HG02973 (cell line): ENCODE results near the gene CTNNA3.

Experiments used
- ATAC-seq: cut with Tn5 transposase; IDR thresholded peaks from one replicate; pipeline ENCODE4 v1.9.1; 2021; ENCODE audit warnings: moderate library complexity; ENCODE audit not compliant: unreplicated experiment

CTNNA3 gene

DNA sequence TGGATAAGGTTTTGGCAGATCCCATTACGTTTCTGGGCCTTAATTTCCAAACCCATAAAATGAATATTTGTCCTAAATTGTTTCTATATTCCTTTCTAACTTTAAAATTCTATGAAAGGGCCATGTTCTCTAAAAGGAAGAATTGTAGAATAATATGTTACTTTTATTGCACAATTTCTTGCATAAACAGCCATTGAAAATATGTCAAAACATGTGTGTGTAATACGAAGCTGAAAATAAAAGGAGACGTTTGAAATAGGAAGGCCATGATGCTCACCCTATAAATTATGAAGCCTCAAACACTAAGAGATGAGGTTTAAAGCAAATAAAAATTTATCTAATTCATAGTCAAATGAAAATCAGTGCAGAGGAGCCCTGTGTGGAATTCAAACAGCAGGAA lies 915.2 kb downstream of the CTNNA3 start:
- ATAC-seq, result no peak

DNA sequence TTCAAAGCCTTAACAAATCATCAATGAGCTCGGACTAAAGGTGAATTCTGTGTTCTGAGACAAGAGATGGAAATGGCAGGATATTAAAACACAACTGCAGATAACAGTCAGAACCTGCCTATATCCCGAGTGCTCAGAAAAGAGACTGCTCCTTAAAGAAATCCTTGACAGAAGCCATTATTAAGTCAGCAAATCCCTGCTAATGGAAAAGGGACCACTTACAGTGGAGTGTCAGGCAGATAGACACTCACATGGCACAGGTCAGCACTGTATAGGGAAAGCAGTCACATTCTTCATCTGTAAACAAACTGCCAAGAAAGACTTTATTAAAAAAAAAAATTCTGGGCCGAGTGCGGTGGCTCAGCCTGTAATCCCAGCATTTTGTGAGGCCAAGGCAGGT lies 917.6 kb downstream of the CTNNA3 start:
- no peak for ATAC-seq

DNA sequence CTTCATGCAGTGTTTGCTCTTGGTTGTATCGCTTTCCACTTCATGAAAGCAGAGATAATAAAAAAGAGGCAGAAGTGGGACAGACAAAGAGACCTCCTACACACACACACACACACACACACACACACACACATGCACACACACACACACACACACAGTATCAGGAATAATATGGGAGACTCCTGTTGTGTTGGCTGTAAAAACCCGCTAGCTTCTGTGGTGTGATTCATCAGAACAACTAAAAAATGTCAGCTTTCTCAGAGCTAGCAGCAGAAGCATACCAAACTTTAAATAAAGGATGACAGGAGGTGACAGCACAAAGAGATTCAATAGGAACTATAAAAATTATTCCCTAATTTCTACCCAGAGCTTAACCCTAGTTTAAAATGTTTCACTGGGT lies 918.3 kb downstream of the CTNNA3 start:
- ATAC-seq, result no peak

DNA sequence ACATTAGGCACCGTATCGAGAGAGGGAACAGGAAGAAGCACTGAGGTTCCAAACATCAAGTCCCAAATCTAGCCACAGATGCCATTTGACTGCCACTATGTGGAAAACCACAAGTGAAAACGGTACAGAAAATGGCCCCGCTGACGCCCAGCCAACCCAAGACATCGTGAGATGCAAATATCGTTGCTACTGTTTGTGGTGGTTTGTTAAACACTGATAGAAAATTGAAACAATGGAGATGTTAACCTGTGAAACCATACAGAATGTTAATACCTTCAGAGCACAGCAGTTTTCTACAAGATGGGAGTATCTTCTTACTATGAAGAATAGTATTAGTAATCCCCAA lies 922.5 kb downstream of the CTNNA3 start:
- ATAC-seq, result no peak

DNA sequence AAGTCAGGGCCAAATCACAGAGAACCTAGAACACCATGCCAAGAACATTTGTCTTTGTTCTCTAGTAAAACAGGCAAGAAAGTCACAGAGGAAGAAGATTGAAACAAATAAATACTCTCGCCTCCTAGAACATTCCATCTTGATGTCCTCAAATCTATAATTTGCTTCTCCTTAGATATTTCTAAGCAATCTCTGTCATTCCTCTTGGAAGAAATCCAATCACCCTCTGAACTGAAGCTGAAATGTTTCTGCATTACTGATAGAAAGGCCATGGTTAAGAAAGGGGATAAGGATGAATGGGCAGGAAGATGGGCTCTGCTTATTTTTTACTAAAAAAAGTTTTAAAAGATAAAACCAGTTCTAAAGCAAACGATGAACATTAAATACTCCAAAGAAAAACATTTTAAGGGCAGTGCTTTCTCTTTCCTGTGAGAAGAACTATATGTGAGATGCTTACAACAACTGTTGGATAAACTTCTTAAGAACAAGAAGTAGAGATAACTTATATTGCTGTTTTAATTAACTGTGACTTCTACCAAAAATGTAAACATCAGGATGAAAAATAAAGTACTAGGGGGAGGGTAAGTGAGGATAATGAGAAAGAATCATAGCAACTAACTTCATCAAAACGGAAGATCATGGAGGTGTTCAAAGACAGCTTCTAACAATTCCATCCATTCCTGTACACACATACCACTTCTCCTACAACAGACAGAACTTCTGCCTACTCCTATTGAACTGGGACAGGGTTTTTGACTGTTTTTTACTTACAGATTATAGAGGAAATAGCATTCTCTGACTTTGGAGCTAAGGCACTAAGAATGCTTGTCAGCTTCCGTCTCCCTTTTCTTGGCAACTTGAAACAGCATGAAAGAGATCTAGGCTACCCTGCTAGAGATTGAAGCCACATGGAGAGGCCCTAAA lies 923.2 kb downstream of the CTNNA3 start:
- no peak for ATAC-seq

DNA sequence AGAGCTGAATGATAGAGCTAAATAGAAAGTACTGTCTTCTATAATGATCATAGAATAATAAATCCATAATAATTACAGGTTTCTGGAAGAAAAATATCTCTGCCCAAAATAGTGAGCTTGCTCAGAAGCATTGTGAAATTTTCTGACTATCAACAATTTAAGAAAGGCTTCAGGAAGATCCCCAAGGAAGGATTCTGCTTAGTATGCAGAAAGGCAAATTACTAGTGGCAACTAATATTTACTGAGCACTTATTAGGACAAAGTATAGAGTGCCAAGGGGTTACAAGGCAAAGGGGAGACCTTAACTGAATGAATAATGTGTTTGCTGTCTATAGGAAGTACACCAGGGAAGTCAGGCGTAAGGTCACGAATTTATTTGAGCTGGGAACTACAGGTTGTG lies 928.3 kb downstream of the CTNNA3 start:
- no peak for ATAC-seq

DNA sequence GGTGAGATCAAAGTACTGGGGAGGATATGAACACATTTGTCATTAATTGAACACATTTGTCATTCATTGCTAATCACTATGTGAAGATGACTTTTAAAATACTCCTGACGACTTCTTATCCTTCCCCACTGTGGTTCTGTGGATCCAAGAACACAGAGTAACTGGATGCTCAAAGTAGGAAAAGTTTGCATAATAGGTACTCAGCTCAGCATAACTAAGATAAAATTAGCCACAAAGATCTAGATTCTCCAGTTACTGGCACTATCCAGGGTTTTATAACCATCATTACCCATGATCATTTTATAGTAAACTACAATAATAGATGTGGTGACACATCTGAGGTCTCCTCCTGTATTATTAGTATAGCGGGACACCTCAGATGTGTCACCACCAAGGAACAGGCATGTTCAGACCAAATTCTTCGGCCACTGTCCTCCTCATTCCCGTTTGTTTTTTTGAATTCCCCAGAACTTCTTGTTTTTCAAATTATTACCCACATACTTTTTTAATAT lies 933.7 kb downstream of the CTNNA3 start:
- no peak for ATAC-seq

DNA sequence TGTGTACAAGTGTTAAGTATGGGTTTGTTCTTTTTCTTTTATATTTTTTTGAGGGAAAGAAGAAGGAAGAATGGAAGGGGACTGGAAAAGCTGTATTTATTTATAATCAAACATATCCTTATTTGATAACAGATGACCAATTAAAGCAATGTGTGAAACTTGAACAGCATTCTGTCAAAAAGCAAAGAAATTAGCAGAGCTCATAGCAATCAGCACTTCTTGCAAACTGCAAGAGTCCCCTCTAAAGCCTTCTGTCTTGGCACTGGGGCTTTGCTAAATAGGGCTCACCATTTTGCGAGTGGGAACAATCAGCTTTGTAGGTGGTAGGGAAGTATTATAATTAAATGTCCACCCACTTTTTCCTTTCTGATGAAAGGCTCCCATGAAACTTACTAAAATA lies 935.1 kb downstream of the CTNNA3 start:
- ATAC-seq, result no peak

DNA sequence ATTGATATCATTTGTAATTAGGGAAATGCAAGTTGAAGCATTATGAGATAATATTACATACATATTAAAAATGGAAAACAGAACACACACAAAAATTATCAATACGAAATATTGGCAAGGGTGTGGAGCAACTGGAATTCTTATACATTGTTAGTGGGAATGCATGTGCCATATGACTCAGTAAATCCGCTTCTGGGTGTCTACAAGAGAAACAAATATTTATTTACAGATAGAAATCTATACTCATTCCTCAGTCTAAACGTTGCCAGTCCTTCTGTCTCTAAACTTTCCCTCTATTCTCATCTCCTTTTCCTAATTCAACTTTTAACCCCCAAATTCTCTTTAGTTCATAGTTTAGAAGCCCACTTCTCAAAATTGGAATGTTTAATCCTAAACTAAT lies 940.5 kb downstream of the CTNNA3 start:
- ATAC-seq, result no peak

DNA sequence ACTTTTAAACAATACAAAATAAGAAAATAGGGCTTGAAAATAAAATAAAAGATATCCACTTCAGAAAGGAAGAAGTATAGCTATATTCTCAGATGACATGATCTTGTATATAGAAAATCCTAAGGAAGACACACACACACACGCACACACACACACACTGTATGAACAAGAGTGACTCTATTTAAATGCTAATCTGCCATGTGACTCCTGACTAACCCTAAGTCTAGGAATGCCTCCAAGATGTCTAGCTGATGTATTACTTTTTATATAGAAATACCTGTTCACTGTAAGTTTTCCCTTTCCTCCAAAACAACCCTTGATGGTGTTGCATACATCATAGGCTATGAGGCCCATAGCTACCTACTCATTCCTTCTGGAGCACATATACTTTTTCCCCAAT lies 943.3 kb downstream of the CTNNA3 start:
- no peak for ATAC-seq

DNA sequence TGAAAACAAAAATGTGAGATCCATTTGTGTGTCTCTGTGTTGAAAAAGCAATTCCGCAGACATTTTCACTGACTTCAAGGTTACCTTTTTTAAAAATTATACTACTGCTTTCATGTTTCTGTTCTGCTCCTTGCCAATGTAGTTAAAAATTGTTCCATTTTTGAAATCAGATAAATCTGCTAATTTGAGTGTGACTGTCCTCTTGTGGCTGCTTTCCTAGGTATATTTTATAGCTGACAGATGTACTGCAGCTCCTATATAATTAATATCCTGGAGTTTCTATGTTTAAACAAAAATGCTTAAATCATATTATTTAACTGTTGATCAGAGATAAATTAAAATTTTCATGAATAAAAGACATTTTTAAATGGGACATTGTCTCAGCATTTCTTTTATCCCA lies 947.8 kb downstream of the CTNNA3 start:
- ATAC-seq, result no peak

DNA sequence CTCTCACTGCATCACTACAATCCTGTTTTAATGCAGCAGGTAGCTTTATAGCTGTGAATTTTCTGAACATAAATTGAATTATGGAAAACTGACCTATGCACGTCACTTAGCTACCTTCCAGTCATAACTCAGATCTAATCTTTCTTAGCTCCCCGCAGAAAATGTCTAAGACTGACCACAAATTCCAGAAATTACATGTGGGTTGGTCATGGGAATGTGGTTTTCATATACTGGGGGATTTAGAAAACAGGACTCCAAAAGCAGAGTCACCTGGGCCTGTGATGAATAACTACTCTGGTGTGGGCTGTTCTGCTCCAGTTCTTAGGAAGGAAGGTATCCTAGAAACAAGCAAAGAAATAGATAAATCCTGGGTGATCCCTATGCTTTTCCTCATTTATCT lies 948.5 kb downstream of the CTNNA3 start:
- ATAC-seq, result no peak

DNA sequence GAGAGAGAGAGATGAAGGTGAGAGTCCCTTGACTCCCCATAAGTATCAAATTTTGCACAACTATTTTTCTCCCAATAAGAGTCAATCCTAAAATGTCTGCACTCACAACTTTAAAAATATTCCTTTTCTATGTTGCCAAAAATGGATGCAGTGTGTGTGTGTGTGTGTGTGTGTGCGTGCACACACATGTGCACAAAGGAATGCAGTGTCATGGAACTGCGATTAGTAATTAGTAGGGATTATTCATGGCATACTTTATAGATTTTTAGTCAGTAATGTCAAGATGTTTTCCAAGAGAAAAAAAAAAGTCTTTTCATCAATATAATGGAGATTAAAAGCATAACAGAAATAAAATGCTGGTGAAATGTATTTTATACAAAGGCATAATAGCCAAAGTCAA lies 949.3 kb downstream of the CTNNA3 start:
- ATAC-seq, result no peak

DNA sequence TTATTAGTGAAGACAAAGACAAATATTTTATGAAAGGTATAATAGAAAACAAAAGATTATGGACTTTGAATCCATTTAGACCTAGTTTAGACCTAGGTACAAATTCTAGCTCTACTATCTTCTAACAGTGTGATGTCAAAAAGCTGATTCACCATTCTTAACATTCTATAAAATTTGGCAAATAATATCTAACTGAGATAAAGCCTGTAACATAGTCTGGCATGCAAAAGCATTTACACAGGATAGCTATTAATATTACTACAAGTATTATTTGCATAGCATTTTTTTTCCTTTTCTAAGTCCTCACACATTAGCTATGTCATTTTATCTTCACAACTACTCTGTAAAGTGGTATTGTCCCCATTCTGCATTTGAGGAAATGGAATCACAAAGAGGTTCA lies 949.7 kb downstream of the CTNNA3 start:
- no peak for ATAC-seq

DNA sequence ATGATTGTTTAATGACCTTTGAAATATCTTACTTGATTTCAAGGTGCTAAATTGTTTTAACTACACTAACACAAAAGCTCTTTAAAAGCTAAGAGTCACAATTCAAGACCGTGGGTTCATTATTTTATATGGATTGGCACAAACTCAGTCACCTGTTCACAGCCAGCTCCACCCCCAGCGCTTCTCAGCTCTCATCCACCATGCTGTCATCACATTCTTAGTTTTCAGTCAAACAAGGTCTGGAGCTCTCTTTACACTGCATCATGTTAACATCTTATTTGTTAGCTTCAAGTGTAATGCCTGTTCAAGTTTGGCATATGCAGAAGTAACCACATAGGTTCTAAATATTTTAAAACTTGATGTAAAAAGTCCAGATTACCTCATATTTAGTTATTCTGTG lies 951.1 kb downstream of the CTNNA3 start:
- ATAC-seq, result no peak

DNA sequence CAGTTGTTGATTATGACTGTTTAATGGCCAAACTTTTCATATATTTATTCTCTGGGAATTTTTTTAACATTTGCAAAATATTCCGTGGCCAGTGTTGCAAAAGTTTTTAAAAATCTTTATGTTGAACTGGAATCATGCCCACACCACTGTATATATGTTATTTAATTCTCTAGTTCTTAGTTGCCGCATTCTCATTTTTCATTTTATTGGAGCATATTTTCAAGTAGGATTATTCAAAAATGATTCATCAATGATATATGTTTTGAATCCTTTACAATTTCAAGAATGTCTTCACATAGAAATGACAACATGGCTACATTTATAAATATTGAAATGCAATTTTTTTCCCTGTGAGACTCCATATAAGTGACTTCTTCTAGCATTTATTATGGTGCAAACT lies 958.8 kb downstream of the CTNNA3 start:
- no peak for ATAC-seq

DNA sequence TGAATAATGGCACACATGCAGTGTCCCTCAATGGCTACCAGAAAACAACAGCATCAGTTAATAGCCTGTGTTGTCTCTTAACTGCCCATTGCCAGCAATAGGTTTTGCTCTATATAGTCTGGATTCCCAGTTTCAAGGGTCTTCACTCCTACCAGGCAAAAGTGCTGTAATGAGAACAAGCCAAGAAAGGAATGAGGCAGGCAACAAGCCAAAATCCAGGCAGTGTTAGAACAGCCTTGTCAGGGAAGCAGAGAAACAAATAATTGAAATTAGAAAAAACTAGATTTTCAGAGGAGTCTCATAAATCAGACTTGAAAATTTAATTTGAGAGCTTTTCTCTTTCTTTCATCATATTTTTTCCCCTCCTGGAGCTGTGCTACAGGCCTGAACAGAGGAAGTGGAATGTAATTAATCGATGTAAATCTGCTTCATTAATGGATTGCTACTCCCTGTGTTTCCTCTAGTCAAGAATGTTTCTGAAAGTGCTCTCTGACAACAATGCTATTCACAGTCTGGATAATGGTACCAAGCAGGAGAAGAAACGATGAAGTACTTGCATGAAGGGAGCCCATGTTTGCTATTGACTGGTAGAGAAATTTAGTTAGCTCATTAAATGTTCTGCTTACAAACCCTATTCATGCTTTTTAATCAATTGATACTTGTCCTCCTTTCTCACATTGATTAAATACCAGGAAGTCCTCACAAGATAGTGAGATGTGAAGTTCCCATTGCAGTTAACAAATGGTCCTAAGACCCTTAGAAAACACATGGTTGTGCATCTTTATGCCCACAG lies 972.2 kb downstream of the CTNNA3 start:
- ATAC-seq, result no peak

DNA sequence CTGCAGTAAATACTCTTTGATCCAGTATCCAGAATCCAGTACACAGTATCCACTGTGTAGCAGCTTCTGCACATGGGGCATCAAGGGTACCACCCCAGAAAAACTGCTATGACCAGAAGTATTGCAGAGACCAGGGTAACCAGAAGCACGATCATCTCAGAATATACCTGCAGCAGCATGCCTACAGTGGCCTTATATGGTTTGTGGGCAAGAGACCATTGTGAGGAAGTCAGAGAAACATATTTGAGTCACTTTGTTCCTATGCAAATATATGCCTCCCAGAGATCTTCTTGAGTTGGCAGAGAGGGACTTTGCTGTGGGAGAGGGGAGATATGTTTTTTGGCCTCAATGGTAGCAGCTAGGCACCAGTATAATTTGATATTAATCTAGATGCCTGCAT lies 976.5 kb downstream of the CTNNA3 start:
- no peak for ATAC-seq

DNA sequence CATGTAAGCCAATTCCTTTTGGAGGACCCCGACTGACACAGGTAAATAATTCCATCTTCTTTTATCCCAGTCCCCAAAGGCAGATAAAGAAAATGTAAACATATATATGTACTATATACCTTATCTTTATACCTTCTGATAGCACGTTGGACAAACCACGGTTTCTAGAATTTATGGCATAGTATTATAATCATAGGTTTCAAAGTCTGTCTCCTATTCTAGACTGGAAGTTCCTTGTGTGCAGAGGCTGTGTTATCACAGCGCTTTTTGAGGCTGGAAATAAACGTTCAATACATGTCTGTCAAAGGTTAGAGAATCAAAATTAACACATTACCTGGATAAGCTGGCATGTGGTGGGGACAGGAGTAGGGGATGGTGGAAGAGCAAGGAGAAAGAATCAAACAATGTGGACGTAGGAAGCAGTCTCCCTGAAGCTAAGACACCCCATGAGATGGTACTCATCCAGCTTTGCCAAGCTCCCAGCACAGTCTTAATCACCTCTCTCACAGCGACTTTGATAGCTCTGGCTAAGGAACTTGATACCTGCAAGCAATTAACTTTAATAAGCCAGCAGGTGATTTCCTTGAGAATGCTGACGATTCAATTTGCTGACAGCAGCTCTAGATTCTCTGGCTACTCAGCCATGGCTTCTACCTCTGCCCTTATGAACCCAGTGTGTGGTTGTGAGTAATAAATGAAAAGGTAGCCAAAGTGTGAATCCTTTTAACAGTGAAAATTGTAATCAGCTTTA lies 978.6 kb downstream of the CTNNA3 start:
- ATAC-seq, result no peak

DNA sequence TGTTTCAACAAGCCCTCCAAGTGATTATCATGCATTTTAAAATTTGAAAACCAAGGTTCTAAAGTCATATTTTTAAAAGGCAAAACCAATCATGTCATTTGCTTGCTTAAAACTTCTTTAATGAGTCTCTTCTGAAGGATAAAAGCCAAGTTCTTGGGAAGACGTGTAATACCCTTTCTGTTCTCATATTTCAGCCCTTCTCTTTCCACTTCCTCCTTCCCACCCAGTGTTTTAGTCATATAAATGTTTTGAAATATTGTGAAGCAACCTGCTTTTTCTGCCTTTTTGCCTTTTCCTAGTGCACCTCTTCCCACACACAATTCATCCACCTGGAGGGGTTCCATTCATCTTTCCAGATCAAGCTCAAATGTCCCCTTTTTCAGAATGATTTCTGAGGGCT lies 981.3 kb downstream of the CTNNA3 start:
- ATAC-seq, result no peak

DNA sequence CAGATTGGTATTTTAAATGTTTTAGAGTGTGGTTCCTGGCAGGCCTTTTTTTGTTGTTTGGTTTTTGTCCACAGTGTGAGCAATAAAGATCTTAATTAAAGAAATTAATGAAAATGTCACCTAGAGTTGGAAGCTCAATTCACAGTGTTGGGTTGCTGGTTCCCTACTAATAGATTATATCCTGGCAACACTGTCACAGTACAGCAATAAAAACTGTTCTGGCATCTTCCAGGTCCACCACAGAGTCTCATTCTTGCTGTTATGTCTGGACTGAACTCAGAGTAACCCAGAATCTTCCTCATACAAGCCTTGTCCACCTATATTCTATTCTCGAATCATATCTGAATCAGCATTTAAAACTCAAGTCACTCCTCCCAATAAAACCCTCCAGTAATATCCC lies 982.6 kb downstream of the CTNNA3 start:
- no peak for ATAC-seq
